ENCODE measurements around the gene MYH9.

DNA sequence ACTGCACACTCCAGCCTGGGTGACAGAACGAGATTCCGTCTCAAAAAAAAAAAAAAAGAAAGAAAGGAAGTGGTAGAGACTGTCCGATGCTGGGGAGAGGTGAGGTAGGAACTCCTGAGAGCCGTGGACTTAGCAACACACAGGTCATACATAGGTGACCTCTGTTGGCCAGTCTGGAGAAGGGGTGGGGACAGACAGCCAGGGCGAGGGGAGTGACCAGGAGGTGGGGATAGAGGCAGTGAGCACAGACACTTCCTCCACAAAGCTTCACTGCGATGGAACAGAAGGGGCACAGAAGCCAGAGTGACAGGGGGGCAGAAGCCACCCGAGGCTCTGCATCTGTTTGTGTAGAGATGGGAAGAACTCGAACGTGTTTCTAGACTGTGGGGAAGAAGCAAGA lies 47.1 kb downstream of the MYH9 start:
- TF ChIP-seq CTCF (IDR thresholded peaks at IDR 0.05; ENCODE audit: poor library complexity, severe bottlenecking) (no peak), EZH2 (IDR thresholded peaks at IDR 0.05; ENCODE audit: borderline replicate concordance, insufficient read depth, low read length, poor library complexity, severe bottlenecking) (no peak), SMC3 (conservative IDR thresholded peaks at IDR 0.05; ENCODE audit: poor library complexity) (no peak), POLR2AphosphoS5 (IDR thresholded peaks at IDR 0.05) (no peak)
- TF ChIP-seq, protein P1, sequence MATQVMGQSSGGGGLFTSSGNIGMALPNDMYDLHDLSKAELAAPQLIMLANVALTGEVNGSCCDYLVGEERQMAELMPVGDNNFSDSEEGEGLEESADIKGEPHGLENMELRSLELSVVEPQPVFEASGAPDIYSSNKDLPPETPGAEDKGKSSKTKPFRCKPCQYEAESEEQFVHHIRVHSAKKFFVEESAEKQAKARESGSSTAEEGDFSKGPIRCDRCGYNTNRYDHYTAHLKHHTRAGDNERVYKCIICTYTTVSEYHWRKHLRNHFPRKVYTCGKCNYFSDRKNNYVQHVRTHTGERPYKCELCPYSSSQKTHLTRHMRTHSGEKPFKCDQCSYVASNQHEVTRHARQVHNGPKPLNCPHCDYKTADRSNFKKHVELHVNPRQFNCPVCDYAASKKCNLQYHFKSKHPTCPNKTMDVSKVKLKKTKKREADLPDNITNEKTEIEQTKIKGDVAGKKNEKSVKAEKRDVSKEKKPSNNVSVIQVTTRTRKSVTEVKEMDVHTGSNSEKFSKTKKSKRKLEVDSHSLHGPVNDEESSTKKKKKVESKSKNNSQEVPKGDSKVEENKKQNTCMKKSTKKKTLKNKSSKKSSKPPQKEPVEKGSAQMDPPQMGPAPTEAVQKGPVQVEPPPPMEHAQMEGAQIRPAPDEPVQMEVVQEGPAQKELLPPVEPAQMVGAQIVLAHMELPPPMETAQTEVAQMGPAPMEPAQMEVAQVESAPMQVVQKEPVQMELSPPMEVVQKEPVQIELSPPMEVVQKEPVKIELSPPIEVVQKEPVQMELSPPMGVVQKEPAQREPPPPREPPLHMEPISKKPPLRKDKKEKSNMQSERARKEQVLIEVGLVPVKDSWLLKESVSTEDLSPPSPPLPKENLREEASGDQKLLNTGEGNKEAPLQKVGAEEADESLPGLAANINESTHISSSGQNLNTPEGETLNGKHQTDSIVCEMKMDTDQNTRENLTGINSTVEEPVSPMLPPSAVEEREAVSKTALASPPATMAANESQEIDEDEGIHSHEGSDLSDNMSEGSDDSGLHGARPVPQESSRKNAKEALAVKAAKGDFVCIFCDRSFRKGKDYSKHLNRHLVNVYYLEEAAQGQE (IDR thresholded peaks at IDR 0.05; ENCODE audit: borderline replicate concordance): no peak
